Panc1 (cell line): ENCODE data around the gene CCDC50.

Experiments
- TF ChIP-seq, protein P1 (sequence below): fragments of 450-650 bp; IDR thresholded peaks from 2 replicates; pipeline ENCODE4 v1.5.1; 2017; ENCODE audit warnings: mild to moderate bottlenecking
- TF ChIP-seq, protein P2 (sequence below), 2 experiments: IDR thresholded peaks; 2 replicates each; pipeline ENCODE4 v1.6.1; 2011 to 2012; ENCODE audit warnings: low read depth in 2 of 2, control low read depth in 1 of 2, low read length in 1 of 2, mild to moderate bottlenecking in 1 of 2, moderate library complexity in 1 of 2; ENCODE audit not compliant: insufficient read depth in 1 of 2

DNA sequence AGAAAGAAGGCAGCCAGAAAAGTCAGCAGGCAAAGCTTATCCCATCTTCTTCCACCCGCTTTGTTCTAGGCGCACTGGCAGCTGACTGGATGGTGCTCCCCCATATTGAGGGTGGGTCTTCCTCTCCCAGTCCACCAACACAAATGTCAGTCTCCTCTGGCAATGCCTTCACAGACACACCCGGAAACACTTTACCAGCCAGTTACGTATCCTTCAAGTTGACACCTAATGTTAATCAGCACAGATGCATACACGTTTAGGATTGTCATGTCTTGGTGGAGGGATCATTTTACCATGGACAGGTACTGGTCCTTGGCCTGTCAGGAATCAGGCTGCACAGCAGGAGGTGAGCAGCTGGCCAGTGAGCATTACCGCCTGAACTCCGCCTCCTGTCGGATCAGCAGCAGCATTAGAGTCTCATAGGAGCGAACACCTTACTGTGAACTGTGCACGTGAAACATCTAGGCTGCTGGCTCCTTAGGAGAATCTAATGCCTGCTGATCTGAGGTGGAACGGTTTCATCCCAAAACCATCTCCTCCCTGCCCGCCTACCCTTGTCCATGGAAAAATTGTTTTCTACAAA is 72.7 kb downstream of the CCDC50 start:
- TF ChIP-seq, protein P1, sequence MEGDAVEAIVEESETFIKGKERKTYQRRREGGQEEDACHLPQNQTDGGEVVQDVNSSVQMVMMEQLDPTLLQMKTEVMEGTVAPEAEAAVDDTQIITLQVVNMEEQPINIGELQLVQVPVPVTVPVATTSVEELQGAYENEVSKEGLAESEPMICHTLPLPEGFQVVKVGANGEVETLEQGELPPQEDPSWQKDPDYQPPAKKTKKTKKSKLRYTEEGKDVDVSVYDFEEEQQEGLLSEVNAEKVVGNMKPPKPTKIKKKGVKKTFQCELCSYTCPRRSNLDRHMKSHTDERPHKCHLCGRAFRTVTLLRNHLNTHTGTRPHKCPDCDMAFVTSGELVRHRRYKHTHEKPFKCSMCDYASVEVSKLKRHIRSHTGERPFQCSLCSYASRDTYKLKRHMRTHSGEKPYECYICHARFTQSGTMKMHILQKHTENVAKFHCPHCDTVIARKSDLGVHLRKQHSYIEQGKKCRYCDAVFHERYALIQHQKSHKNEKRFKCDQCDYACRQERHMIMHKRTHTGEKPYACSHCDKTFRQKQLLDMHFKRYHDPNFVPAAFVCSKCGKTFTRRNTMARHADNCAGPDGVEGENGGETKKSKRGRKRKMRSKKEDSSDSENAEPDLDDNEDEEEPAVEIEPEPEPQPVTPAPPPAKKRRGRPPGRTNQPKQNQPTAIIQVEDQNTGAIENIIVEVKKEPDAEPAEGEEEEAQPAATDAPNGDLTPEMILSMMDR = no peak
- TF ChIP-seq, protein P2, sequence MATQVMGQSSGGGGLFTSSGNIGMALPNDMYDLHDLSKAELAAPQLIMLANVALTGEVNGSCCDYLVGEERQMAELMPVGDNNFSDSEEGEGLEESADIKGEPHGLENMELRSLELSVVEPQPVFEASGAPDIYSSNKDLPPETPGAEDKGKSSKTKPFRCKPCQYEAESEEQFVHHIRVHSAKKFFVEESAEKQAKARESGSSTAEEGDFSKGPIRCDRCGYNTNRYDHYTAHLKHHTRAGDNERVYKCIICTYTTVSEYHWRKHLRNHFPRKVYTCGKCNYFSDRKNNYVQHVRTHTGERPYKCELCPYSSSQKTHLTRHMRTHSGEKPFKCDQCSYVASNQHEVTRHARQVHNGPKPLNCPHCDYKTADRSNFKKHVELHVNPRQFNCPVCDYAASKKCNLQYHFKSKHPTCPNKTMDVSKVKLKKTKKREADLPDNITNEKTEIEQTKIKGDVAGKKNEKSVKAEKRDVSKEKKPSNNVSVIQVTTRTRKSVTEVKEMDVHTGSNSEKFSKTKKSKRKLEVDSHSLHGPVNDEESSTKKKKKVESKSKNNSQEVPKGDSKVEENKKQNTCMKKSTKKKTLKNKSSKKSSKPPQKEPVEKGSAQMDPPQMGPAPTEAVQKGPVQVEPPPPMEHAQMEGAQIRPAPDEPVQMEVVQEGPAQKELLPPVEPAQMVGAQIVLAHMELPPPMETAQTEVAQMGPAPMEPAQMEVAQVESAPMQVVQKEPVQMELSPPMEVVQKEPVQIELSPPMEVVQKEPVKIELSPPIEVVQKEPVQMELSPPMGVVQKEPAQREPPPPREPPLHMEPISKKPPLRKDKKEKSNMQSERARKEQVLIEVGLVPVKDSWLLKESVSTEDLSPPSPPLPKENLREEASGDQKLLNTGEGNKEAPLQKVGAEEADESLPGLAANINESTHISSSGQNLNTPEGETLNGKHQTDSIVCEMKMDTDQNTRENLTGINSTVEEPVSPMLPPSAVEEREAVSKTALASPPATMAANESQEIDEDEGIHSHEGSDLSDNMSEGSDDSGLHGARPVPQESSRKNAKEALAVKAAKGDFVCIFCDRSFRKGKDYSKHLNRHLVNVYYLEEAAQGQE (IDR thresholded peaks at IDR 0.05; ENCODE audit: insufficient read depth in 1 of 2, low read depth in 2 of 2, low read length in 1 of 2) = no peak
